Activated CD8-positive, alpha-beta T cell treated with anti-CD3 and anti-CD28 coated beads, Interleukin-2, amount 10 ng/mL, durations not matched to agents 7 days and 5 days (primary cell): Measurements from ENCODE around the gene MAS1L. TPM values are rescaled to one million over a fixed set of nuclear protein-coding genes. Genes with fewer than 3 reads are reported as not detected.

Experiments
- ATAC-seq: fragments of 150-1000 bp; cut with Tn5 transposase; one replicate; pipeline ENCODE4 v1.10.0; 2021; ENCODE audit warnings: moderate library complexity
- CTCF ChIA-PET: fragments of 350-600 bp; sonication (Branson Sonifier 250); formaldehyde crosslinking; loops from one replicate; lab custom pipeline; 2021; ENCODE audit warnings: antibody characterized with exemption; lab: Charles Lee
- POLR2A ChIA-PET: fragments of 350-600 bp; sonication (Branson Sonifier 250); formaldehyde crosslinking; loops from one replicate; lab custom pipeline; 2021; ENCODE audit warnings: antibody characterized with exemption; lab: Charles Lee
- DNase-seq: peaks from one replicate; pipeline ENCODE4 v3.0.0-alpha.2; 2020
- H3K27ac Mint-ChIP-seq: one replicate; pipeline ENCODE4 v1.8.0; 2021; ENCODE audit warnings: mild to moderate bottlenecking, mixed read lengths
- H3K27me3 Mint-ChIP-seq: one replicate; pipeline ENCODE4 v1.8.0; 2021; ENCODE audit warnings: low read depth, mixed read lengths
- H3K36me3 Mint-ChIP-seq: one replicate; pipeline ENCODE4 v1.8.0; 2021; ENCODE audit warnings: low read depth, mixed read lengths
- H3K4me1 Mint-ChIP-seq: one replicate; pipeline ENCODE4 v1.8.0; 2021; ENCODE audit warnings: low read depth, mixed read lengths
- H3K4me3 Mint-ChIP-seq: one replicate; pipeline ENCODE4 v1.8.0; 2021; ENCODE audit warnings: mild to moderate bottlenecking, mixed read lengths
- H3K9me3 Mint-ChIP-seq: one replicate; pipeline ENCODE4 v1.8.0; 2022; ENCODE audit warnings: mixed read lengths; ENCODE audit not compliant: insufficient read depth
- total RNA-seq, 2 experiments: library from RNA; stranded (reverse); gene quantifications; one replicate each; pipeline ENCODE4 v1.2.3, GENCODE V29; 2021

MAS1L gene
- total RNA-seq, 2 experiments from 2014 or later = not detected

- H3K4me1 Mint-ChIP-seq = no peaks in the 10 kb centered on the region
- POLR2A ChIA-PET = no interaction called here
- no peaks in the 10 kb centered on the region for H3K36me3 Mint-ChIP-seq
- DNase-seq = no peak
- no peak for ATAC-seq
- no peak overlapping the region for H3K4me3 Mint-ChIP-seq
- no peaks in the 10 kb centered on the region for H3K9me3 Mint-ChIP-seq
- peaks cover 2% of the 10 kb centered on the region for H3K27me3 Mint-ChIP-seq
- CTCF ChIA-PET = no interaction called here
- no peak overlapping the region for H3K27ac Mint-ChIP-seq
Measured at GRCh38 chr6:29507319-29507718, 19.6 kb upstream of the MAS1L start.

- Mint-ChIP-seq H3K9me3 (no peaks in the 10 kb centered on the region), H3K27me3 (no peaks in the 10 kb centered on the region), H3K27ac (no peak overlapping the region), H3K4me3 (no peak overlapping the region), H3K36me3 (no peaks in the 10 kb centered on the region), H3K4me1 (no peaks in the 10 kb centered on the region)
- ATAC-seq (no peak), DNase-seq (peak; percentile 14)
- ChIA-PET POLR2A (no interaction called here), CTCF (no interaction called here)
Measured at GRCh38 chr6:29506446-29507067, 18.8 kb upstream of the MAS1L start.

GRCh38 chr6:29505808-29506207 lies 18.1 kb upstream of the MAS1L start:
- ChIA-PET CTCF (no interaction called here), POLR2A (no interaction called here)
- Mint-ChIP-seq H3K4me1 (no peaks in the 10 kb centered on the region), H3K9me3 (no peaks in the 10 kb centered on the region), H3K36me3 (no peaks in the 10 kb centered on the region), H3K27ac (no peak overlapping the region), H3K27me3 (no peaks in the 10 kb centered on the region), H3K4me3 (no peak overlapping the region)
- ATAC-seq (no peak), DNase-seq (peak; percentile 13)

GRCh38 chr6:29504961-29505360 lies 17.2 kb upstream of the MAS1L start:
- Mint-ChIP-seq H3K9me3 (no peaks in the 10 kb centered on the region), H3K27ac (no peak overlapping the region), H3K4me1 (no peaks in the 10 kb centered on the region), H3K4me3 (no peak overlapping the region), H3K36me3 (no peaks in the 10 kb centered on the region), H3K27me3 (no peaks in the 10 kb centered on the region)
- ChIA-PET POLR2A (no interaction called here), CTCF (no interaction called here)
- no peak for ATAC-seq
- peak; percentile 4 for DNase-seq

- Mint-ChIP-seq H3K4me1 (no peaks in the 10 kb centered on the region), H3K9me3 (no peaks in the 10 kb centered on the region), H3K36me3 (no peaks in the 10 kb centered on the region), H3K27me3 (peaks cover 6% of the 10 kb centered on the region), H3K4me3 (no peak overlapping the region), H3K27ac (no peak overlapping the region)
- POLR2A ChIA-PET = no interaction called here
- DNase-seq (peak; percentile 9), ATAC-seq (no peak)
- CTCF ChIA-PET = no interaction called here
Measured at GRCh38 chr6:29502597-29502996, 14.8 kb upstream of the MAS1L start.

- no peak overlapping the region for H3K27ac Mint-ChIP-seq
- no peaks in the 10 kb centered on the region for H3K9me3 Mint-ChIP-seq
- POLR2A ChIA-PET = no interaction called here
- ATAC-seq (no peak), DNase-seq (peak; percentile 4)
- CTCF ChIA-PET = no interaction called here
- H3K4me3 Mint-ChIP-seq = no peak overlapping the region
- no peaks in the 10 kb centered on the region for H3K4me1 Mint-ChIP-seq
- H3K36me3 Mint-ChIP-seq = no peaks in the 10 kb centered on the region
- H3K27me3 Mint-ChIP-seq = peaks cover 11% of the 10 kb centered on the region
Measured at GRCh38 chr6:29502181-29502580, 14.4 kb upstream of the MAS1L start.

GRCh38 chr6:29501106-29501505 lies 13.3 kb upstream of the MAS1L start:
- CTCF ChIA-PET = no interaction called here
- Mint-ChIP-seq H3K4me1 (no peaks in the 10 kb centered on the region), H3K27me3 (peaks cover 19% of the 10 kb centered on the region), H3K9me3 (no peaks in the 10 kb centered on the region), H3K27ac (no peak overlapping the region), H3K4me3 (no peak overlapping the region), H3K36me3 (no peaks in the 10 kb centered on the region)
- DNase-seq (peak; percentile 4), ATAC-seq (no peak)
- POLR2A ChIA-PET = no interaction called here

- ATAC-seq = no peak
- Mint-ChIP-seq H3K4me1 (no peaks in the 10 kb centered on the region), H3K4me3 (no peak overlapping the region), H3K9me3 (no peaks in the 10 kb centered on the region), H3K36me3 (no peaks in the 10 kb centered on the region), H3K27ac (no peak overlapping the region), H3K27me3 (peaks cover 20% of the 10 kb centered on the region)
- DNase-seq = peak; percentile 9
- POLR2A ChIA-PET = no interaction called here
- CTCF ChIA-PET = no interaction called here
Measured at GRCh38 chr6:29500594-29500993, 12.8 kb upstream of the MAS1L start.

- H3K4me3 Mint-ChIP-seq = no peak overlapping the region
- ChIA-PET CTCF (no interaction called here), POLR2A (no interaction called here)
- no peaks in the 10 kb centered on the region for H3K4me1 Mint-ChIP-seq
- H3K36me3 Mint-ChIP-seq = no peaks in the 10 kb centered on the region
- H3K9me3 Mint-ChIP-seq = no peaks in the 10 kb centered on the region
- H3K27ac Mint-ChIP-seq = no peak overlapping the region
- H3K27me3 Mint-ChIP-seq = peaks cover 27% of the 10 kb centered on the region
- ATAC-seq (no peak), DNase-seq (peak; percentile 12)
Measured at GRCh38 chr6:29499704-29500103, 11.9 kb upstream of the MAS1L start.

- H3K4me1 Mint-ChIP-seq = no peaks in the 10 kb centered on the region
- H3K9me3 Mint-ChIP-seq = no peaks in the 10 kb centered on the region
- no peak overlapping the region for H3K27ac Mint-ChIP-seq
- POLR2A ChIA-PET = no interaction called here
- no peak for ATAC-seq
- no peak overlapping the region for H3K4me3 Mint-ChIP-seq
- H3K36me3 Mint-ChIP-seq = no peaks in the 10 kb centered on the region
- peak; percentile 3 for DNase-seq
- peaks cover 32% of the 10 kb centered on the region for H3K27me3 Mint-ChIP-seq
- CTCF ChIA-PET = no interaction called here
Measured at GRCh38 chr6:29496961-29497360, 9.2 kb upstream of the MAS1L start.

- Mint-ChIP-seq H3K27ac (no peak overlapping the region), H3K27me3 (peaks cover 36% of the 10 kb centered on the region), H3K4me3 (no peak overlapping the region), H3K9me3 (no peaks in the 10 kb centered on the region), H3K36me3 (no peaks in the 10 kb centered on the region), H3K4me1 (no peaks in the 10 kb centered on the region)
- ATAC-seq = no peak
- ChIA-PET POLR2A (no interaction called here), CTCF (no interaction called here)
- DNase-seq = no peak
Measured at GRCh38 chr6:29495571-29495970, 7.8 kb upstream of the MAS1L start.

GRCh38 chr6:29494131-29494530 lies 6.4 kb upstream of the MAS1L start:
- ChIA-PET CTCF (no interaction called here), POLR2A (no interaction called here)
- no peak for ATAC-seq
- no peaks in the 10 kb centered on the region for H3K9me3 Mint-ChIP-seq
- H3K27me3 Mint-ChIP-seq = peaks cover 36% of the 10 kb centered on the region
- no peak for DNase-seq
- H3K27ac Mint-ChIP-seq = no peak overlapping the region
- no peaks in the 10 kb centered on the region for H3K36me3 Mint-ChIP-seq
- no peak overlapping the region for H3K4me3 Mint-ChIP-seq
- no peaks in the 10 kb centered on the region for H3K4me1 Mint-ChIP-seq

GRCh38 chr6:29493261-29493660 lies 5.5 kb upstream of the MAS1L start:
- ATAC-seq (no peak), DNase-seq (no peak)
- no peak overlapping the region for H3K4me3 Mint-ChIP-seq
- H3K27ac Mint-ChIP-seq = no peak overlapping the region
- no peaks in the 10 kb centered on the region for H3K36me3 Mint-ChIP-seq
- no peaks in the 10 kb centered on the region for H3K4me1 Mint-ChIP-seq
- peaks cover 30% of the 10 kb centered on the region for H3K27me3 Mint-ChIP-seq
- CTCF ChIA-PET = no interaction called here
- no peaks in the 10 kb centered on the region for H3K9me3 Mint-ChIP-seq
- POLR2A ChIA-PET = no interaction called here
